CD4-positive, alpha-beta T cell treated with Interleukin-15 for 4 hours (primary cell): ENCODE data around the gene TNFRSF18.
"Not testable (repeated sequence)": the region's sequence is repeated elsewhere in the genome, so short reads cannot be mapped to it uniquely, and the experiment has no call there.

Source experiments
- DNase-seq: peaks from one replicate; pipeline ENCODE4 v3.0.0-alpha.2; 2020; ENCODE audit warnings: low spot score

The TNFRSF18 gene

DNA sequence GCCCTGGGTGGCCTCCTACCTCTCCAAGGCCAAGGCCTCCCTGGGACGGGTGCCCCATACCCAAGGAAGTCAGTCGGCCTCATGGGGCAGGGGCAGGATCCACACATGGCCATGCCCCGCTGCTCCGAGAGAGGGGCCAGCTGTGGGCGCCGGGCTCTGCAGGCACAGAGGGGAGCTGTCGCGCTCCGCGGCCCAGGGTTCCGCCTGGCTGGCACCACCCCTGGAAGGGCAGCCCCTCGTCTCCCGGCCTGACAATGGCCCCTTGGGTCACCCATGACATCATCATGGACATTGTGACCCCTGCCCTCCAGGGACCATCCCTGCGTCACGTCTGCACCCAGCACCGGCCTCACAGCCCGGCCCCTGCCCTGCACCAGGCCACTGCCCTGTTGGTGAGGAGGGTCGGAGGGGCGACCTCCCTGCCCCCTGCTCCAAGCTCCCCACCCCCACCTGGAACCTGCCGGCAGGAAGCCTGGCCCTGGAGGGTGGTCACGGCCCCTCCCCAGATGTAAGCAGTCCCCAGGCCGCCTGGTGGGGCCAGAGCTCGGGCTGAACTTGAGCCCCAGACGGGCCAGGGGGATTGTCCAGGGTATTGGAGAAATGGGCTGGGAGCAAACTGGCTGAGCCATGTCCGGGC, 26.9 kb downstream of the TNFRSF18 start:
- no peak for DNase-seq

DNA sequence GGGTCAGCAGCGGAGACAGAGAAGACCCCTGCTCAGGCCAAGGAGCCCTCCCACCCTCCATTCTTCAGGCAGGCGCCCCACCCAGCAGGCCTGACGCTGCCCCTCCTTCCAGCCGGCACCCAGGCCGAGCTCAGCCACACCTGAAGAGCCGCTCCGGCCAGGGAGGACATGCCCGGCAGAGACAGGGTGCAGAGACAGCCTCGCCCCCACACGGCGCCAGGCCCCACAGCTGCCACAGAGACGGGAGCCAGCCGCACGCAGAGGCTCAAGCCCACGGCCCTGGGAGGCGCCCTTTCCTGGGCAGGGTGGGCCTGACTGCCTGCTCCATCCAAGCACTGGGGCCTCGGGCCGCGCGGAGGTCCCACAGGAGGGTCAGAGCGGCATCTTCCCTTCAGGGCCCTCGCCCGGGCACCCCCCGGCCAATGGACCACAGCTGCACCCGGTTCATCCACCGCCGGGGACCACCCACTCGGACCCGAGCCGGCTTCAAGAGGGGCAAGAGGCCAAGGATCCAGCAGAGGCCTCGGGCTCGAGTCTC, 27.5 kb downstream of the TNFRSF18 start:
- no peak for DNase-seq

DNA sequence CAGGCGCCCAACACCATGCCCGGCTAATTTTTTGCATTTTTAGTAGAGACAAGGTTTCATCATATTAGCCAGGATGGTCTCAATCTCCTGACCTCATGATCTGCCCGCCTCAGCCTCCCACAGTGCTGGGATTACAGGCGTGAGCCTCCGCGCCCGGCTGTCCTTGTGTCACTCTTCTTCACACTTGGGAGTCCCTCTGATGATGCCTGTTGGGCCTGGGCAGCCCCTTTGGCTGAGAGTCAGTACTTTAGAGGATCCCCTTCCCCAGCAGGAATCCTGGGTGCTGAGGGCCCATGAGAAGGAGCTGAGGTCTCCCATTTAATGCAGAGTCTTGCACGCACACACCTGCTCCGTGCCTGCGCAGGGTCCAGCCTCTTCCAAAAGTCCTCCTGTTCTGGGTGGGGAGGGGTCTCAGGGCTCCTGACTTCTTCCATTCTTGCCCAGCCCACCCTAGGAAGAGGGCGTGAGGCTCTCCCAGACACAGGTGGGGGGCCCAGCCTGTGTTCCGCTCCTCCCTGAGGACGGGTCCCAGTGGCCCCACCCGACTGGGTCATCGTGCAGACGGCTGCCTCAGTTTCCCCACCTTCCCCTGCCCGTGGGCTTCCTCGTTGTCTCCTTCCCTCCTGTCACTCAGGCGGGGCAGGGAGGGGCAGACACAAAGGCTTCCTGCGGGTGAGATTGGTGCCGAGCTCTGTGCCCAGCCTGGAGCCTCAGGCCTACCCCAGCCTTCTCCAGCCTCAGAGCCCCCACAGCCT, 28.8 kb downstream of the TNFRSF18 start:
- DNase-seq: no peak

DNA sequence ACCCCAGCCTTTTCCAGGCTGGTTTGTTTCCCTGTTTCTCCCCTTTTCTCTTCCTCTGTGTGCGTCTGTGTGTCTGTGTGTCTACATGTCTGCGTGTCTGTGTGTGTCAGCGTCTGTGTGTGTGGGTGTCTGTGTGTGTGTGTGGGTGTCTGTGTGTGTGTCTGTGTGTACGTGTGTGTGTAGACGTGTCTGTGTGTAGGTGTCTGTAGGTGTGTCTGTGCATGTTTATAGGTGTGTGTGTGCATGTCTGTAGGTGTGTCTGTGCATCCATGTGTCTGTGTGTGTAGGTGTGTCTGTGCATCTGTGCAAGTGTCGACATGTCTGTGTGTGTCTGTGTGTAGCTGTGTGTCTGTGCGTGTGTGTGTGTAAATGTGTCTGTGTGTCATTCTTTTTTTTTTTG, 29.5 kb downstream of the TNFRSF18 start:
- no peak for DNase-seq

DNA sequence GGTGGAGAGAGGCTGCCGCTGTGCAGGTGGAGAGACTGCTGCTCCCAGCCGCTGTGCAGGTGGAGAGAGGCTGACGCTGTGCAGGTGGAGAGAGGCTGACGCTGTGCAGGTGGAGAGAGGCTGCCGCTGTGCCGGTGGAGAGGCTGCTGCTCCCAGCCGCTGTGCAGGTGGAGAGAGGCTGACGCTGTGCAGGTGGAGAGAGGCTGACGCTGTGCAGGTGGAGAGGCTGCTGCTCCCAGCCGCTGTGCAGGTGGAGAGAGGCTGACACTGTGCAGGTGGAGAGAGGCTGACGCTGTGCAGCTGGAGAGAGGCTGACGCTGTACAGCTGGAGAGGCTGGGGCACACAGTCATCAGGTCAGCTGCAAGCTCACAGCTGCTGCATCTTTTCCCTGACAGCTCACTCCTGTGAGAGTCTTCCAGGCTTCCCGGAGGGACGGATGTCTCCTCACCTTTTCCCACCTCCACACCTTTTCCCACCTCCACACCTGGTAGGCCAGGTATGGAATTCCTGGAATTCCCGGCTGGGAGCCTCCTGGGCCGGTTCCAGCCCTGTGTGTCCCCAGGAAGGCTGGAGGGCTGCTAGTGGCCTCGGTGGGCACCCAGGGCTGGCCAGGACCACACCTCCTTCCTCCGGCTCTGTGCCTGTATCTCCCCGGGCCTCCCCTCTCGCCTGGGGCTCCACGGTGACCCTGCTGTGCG, 30.2 kb downstream of the TNFRSF18 start:
- not testable (repeated sequence) for DNase-seq

DNA sequence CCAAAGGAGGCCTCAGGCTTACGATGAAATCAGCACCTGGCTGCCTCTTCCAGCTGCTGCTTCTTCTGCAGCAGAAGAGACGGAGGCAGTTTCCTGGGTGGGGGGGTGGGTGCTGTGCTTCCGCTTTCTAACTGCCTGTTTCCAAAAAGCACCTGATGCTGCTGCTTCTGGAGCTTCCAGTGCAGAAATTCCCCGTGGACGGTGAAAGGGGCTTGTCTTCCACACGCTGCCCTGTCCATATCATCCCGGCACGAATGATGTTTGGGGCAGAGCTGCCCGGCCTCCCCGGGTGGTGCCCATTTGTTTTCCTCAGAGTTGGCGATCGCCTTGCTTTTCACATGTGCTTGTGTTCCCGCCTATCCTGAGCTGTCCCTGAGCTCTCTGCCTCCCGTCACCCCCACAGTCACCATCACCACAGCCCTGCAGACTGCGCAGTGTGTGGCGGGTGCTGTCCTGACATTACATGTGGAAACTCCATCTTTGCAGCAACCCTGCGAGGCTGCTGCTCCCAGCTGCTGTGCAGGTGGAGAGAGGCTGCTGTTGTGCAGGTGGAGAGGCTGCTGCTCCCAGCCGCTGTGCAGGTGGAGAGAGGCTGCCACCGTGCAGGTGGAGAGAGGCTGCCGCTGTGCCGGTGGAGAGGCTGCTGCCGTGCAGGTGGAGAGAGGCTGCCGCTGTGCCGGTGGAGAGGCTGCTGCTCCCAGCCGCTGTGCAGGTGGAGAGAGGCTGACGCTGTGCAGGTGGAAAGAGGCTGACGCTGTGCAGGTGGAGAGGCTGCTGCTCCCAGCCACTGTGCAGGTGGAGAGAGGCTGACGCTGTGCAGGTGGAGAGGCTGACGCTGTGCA, 30.9 kb downstream of the TNFRSF18 start:
- DNase-seq: no peak

DNA sequence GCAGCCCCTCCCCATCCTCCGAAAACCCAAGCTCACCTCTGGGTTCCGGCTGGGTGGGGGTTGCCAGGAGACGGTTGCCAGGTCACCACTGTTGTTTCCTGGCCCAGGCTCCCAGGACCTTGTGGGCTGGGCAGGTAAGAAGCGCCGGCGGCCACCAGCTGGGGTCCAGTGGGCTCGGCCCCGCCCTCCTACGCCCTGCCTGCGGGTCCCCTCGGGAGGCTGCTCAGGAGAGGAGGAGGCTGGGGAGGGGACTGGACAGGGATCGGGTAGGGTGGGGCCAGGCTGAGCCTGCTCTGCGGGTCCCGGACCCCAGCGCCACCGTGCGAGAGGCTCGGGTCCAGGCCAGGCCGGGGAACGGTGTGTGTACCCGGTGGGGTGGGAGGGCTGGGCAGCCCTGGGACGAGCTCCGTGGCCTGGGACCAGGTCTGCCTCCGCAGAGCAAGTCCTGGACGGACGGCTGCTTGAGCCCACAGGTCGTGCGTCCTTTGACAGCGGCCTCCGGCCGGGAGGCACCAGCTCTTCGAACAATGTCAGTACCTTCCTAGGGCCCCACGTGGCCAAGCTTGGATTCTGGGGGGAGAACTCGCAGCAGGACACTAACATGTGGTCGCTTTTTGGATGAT, 32.5 kb downstream of the TNFRSF18 start, which contains the start of gene TTLL10:
Gene TTLL10 (plus strand): TSS at position 88 of the 623 bp plus-strand sequence. CDS start 5,336 bp downstream, outside the sequence.
- DNase-seq: peak; percentile 66

DNA sequence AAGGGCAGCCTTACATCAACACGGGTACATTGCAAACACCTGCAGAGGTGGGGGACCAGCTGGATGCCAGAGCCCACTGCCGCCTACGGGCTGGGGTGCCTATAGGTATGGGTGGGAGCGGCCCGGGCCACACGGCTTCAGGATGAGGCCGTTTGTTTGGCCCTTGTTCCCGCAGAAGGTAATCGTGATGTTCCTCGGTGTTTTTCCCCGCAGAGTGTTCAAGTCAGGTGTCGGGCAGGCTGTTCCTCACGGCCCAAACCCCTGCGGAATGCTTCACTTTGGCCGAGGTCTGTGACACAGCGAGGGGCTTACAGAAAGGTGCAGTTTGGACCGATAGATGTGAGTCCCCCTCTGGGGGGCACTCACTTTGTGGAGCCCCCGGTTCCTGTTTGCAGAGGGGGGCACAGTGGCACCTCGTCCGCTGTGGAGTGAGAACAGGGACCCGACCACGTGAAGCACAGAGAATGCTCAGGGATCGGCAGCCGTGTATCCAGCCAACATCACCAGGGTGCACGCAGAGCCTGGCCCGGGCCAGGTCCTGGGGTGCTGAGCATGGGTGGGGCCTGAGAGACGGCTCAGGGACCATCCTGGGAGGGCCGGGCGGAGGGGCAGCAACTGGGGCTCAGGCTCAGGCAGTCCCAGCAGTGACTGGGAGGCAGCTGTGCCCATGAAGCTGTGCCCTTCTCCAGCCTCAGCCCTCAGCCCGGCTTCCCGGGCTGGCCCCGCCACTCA, 33.2 kb downstream of the TNFRSF18 start:
- no peak for DNase-seq

DNA sequence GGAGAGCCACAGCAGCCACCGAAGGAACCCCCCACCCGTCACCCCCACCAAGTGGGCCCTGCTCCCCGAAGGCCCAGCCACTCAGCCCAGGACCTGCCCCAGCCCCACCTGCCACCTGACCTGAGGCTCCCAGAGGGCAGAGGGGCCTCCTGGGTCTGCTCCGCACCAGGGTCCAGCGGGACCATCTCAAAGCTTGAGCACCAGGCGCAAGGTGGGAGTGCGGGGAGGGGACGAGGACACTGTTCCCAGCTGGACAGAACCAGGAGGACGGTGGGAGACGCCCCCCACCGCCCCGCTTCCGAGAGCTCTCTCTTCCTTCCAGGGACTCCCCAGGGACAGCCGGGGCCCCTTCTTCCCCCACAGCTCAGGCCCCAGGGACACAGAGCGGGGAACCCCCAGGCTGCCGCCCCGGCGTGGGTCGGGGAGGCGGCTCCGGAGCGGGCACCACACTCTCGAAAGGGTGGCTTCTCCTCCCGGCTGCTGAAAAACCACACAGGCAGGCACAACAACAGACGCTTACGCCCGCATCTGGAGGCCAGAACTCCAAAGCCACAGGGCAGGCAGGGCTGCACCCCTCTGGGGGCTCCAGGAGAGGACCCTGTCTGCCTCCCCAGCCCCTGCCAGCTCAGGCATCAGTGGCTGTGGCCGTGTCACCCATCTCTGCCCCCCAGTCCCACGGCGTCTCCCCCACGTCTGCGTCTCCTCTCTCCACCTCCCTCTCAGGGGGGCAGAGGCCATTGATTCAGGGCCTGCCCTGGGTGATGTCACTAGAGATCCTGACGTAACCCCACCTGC, 34.6 kb downstream of the TNFRSF18 start:
- peak; percentile 21 for DNase-seq

DNA sequence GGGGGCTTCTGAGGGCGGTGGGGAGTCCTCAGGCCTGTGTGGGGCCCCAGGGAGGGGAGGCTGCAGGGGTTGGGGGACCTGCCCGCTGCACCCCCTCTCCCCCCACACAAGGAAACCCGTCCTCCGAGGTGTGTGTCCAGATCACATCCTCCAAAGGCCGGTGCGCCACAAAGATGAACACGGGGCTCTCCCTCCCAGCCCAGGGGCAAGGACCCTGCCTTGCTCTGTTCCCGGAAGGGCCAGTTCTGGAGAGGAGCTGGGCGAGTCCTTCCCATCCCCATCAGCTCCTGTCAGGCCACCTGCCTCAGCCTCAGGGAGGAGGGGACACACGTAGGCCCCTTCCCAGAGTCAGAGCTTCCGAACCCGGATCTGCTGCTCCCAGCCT, 35.2 kb downstream of the TNFRSF18 start:
- no peak for DNase-seq

DNA sequence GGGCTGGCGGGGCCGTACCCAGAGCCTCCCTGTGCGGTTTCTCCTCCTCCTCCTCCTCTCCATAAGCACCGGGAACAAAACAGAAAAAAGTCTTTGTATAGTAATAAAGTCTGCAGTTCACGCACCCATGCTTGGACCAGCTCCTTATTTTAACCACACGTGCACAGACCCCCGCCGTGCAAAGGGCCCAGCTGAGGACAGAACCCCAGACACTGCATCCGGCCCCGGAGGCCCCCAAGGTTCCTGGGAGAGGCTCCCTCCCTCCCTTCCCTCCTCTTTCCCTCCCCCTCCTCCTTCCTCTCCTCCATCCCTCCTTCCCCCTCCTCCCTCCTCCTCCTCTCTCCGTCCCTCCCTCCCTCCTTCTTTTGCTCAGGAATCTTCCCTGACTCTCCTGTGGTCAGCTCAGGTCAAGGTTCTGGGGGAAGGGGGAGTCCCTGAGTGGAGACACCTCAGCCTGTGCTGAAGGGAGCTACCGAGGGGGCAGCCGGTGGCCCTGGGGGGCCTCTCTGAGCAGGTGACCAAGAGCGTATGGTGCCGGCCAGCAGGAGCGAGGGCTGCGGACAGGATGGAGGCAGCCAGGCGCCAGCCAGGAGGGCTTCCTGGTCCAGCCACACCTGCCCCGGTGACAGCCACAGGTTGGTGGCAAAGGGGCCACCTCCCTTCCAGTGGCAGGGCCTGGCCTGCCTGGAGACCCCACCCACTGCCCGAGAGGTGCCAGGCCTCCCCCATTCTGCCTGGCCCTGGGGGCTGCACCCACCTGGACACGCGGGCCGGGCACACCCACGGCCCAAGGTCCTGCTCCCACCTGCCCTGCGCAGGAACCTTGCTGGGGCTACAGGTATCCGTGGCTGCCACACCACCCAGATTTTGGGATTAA, 35.9 kb downstream of the TNFRSF18 start:
- DNase-seq: no peak

DNA sequence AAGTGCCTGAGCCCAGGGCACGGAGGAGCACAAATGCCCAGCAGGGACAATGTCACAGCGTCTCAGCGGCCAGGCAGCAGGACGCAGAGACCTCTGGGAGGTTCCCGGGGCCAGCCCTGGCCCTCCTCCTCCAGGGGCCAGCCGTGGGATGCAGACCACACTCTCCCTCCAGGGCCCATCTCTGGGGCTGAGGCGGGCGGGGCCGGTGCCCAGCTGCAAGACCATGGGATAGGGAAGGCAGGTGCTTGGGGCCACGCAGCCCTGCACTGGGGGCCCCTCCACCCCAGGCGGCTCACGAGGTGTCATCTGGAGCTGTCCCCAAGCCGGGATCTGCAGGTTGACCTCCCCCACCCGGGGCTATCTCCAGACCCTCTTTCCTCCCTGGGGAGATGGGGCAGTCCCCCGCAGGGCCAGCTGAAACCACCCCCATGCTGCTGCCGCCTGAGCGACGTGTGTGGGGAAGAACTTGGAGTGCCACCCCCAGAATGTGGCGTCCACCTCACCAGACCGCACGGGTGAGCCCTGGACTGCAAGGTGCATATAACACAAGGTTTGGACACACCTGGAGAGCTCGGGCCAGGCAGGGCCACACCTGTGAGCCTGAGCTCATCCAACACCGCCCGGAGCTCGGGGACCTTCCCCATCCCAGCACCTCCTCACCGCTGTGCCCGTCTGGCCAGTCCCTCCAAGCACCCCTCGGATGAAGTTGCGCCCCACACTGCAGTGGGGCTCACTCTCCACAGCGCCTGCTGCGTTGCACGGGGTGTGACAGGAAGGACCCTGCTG, 36.8 kb downstream of the TNFRSF18 start:
- DNase-seq: no peak

DNA sequence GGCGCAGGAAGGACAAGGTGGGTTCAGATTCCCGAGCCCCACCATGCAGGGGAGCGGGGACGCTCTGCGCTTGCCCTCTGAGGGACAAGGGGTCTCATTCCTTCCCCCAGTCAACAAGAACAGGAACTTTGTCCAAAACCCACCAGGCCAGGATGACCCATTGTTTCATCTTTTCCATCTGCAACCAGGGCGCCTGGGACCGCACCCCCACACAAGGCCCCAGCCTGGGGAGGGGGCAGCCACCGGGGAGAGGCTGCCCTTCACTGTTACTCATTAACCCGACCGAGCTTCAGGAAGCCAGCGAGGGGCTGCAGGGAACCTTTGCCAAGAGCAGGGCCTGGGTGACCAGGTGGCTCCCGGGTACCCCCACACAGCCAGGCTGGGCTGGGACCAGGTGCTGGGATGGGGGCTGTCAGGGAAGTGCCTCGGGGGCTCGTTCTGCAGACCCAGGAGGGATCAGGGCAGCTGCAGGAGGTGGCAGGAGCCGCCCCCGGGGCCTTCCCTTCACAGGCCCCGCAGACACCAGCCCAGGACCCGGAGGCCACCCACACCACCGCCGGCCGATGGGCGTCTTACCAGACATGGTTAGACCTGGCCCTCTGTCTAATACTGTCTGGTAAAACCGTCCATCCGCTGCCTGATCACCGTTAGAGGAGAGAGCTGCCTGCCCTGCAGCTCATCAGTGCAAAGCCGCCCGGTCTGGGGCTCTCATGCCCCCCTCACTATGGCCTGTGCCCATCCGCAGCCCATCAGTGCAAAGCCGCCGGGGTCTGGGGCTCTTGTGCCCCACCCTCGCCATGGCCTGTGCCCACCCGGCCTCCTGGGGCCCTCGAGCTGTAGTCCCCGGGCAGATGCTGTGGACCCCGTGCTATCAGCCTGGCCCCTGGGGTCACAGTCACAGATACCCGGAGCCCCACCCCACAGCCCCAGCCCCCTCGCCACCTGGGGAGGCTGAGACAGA, 37.7 kb downstream of the TNFRSF18 start:
- DNase-seq: no peak

DNA sequence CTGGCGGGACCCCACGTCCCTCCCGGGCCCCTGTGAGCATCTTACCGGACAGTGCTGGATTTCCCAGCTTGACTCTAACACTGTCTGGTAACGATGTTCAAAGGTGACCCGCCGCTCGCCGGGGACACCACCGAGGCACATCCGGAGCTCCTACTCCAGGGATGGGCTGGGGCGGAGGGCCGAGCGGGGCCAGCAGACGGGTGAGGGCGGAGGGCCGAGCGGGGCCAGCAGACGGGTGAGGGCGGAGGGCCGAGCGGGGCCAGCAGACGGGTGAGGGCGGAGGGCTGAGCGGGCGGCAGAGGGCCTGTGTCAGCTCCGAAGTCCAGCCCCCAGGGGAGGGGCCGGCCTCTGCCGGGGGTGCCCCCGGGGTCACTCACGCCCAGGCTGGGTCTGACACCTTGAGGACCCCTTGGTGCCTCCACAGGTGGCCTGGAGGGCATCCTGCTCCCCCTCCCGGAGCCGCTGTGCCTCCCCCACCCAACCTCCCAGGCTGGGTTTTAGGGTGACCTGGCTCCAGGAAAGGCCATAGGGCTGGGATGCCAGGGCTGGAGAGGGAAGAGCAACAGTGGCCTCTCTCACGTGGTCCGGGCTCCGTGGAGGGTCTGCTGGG, 38.4 kb downstream of the TNFRSF18 start:
- no peak for DNase-seq

DNA sequence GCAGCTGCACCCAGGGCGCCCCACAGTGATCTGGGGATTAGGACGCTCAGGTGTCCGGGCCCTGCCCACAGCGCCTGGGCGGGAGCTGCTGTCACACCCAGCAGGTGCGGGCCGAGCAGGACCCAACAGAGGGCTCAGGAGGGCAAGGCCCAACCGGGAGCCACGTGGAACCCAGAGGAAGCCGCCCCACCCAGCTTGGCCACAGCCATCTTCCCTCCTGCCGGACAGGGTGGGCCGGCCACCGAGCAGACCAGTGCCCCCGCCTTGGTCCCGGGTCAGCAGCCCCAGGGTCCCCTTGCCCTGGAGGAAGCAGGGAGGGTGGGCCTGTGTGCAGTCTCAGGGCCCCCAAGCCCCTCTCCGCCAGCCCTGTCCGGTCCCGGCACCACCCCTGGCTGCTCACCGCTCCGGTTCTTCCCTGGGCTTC, 39.0 kb downstream of the TNFRSF18 start:
- DNase-seq: no peak

DNA sequence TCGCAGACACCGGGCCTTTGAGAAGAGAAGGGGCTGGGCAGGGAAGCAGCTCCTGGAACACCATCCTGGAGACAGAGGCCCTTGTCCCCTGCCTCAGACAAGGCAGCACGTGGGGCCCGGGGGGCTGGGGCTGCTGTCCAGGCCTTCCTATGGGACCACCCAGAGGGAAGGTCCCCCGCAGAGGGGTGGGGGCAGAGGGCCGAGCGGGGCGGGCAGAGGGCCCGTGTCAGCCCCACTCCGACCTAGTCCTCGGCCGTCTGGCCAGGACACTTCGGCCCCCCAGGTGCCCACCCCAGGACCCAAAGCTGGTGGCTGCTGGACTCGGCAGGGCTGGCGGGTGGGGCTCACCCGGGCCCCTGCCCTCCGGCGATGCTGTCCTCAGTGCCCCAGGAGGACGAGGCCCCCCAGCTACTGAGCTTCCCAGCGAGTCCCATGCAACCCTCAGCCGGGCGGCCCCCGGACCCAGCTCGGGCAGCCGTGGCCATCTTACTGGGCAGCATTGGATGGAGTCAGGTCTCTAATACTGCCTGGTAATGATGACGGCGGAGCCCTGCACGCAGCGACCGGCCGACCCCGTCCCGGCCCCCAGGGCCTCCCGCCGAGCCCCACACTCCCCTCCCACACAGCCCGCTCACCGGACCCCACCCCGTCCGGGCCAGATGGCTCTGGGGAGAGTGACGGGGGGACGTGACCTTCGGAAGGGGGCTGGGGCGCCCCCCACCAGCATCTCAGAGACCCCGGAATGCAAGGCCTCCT, 39.6 kb downstream of the TNFRSF18 start:
- DNase-seq: no peak
